NCI-H2227 (cell line): ENCODE results near the gene RAPGEF1.

Experiments
- DNase-seq: peaks from one replicate; lab custom pipeline; 2025; ENCODE audit not compliant: unreplicated experiment; lab: John Stamatoyannopoulos, UW

The RAPGEF1 gene

DNA sequence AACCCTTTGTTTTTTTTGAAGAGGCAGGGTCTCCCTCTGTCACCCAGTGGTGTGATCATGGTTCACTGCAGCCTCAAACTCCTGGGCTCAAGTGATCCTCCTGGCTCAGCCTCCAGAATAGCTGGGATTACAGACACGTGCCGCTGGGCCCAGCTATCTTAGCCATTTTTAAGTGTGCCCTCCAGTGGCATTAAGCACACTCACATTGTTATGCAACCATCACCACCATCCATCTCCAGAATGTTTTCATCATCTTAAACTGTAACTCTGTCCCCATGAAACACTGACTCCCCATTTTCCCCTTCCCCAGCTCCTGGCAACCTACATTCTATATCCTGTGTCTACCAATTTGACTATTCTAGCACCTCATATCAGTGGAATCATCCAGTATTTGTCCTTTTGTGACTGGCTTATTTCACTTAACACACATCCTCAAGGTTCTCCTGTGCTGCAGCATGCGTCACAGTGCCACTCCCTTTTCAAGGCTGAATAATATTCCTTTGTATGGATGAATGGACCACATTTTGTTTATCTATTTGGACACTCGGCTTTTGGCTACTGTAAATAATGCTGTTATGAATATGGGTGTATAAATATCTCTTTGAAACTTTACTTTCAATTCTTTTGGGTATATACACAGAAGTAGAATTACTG lies 12.5 kb upstream of the RAPGEF1 start:
- no peak for DNase-seq

- no peak for DNase-seq
These were observed 8.6 kb upstream of the RAPGEF1 start for GRCh38 chr9:131748411-131748955.

DNA sequence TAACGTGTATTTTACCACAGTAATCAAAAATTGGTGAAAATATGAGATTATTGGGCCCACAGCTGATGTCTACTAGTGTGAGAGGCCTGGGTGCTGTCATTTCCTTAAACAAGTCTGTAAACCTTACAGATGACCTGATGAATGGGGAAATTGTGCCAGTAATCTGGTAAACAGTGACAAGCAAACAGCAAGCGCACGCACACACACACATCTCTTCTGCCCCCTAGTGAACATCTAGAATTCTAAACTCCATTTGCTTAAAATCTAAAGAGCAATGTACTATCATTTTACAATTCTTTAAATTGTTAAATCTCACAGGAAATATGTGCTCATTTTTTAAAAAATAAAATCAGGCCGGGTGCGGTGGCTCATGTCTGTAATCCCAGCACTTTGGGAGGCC lies 7.5 kb upstream of the RAPGEF1 start:
- peak; percentile 9 for DNase-seq

DNA sequence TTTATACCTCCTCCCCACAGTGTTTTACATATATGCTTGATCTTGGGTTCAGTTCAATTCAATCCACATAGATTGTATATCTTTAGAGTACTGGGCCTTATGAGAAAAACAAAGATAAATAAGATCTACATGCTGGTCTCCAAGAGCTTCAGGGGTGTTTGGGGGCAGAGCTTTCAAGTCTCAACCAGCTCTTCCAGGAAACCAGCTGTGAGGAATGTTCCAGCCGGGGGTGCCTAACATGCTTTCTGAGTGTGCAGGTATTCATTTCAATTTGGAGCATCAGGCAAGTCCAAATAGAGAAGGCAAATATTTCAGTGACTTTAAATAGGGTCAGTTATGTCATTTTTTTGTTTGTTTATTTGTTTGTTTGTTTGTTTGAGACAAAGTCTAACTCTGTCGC lies 5.7 kb upstream of the RAPGEF1 start:
- DNase-seq = no peak

DNA sequence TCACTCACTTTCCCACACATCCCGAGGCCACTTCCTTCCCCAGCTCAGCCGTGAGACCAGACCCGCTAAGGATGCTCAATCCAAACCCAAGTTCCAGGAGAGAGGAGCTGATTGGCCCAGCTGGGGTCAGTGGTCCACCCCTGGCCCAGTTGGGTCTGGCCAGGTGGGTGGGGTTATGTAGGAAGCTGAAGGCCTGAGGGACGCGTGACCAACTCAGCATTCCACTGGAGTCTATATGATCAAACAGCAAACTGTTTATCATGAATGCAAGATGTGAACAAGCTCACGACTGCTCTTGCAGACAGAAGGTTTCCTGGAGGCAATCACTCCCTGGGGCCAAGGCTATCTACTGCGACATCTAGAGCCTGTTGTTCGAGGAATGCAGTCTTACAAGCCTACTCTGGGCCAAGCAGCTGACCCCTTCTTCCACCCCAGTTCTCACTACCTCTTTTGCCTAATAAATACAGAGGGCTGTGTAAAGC lies 4.9 kb upstream of the RAPGEF1 start:
- no peak for DNase-seq

DNA sequence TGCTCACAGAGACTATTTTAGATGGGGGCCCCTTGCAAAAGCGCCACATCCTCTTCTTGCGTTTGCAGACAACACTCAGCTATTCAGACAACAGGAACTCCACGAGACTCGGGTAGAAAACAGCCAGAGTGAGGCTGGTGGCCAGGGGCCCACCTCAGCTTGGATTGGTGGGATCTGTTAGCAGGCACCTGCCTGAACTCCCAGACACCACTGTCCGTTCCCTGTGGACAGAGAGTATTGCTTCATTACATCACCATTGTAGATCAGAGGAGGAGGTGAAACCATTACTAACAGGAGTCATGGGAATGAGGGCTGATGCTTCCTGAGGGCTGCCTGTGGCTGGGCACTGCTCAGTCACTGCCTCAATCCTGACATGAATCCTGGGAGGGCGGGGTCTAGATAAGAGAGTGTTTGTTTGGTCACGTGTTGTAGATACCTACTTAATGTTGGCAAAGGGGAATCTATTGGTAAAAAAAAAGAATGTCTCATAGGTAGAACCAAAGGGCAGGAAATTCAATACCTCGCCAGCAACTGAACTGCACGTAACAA lies 4.4 kb upstream of the RAPGEF1 start:
- no peak for DNase-seq

- no peak for DNase-seq
These were observed 3.6 kb upstream of the RAPGEF1 start for GRCh38 chr9:131743501-131743900.

- DNase-seq = no peak
These were observed 3.2 kb upstream of the RAPGEF1 start for GRCh38 chr9:131743096-131743495.

- no peak for DNase-seq
These were observed 1.0 kb upstream of the RAPGEF1 start for GRCh38 chr9:131740898-131741297.

GRCh38 chr9:131739133-131739958 lies 530 bp downstream of the RAPGEF1 start:
- peak; percentile 40 for DNase-seq

DNA sequence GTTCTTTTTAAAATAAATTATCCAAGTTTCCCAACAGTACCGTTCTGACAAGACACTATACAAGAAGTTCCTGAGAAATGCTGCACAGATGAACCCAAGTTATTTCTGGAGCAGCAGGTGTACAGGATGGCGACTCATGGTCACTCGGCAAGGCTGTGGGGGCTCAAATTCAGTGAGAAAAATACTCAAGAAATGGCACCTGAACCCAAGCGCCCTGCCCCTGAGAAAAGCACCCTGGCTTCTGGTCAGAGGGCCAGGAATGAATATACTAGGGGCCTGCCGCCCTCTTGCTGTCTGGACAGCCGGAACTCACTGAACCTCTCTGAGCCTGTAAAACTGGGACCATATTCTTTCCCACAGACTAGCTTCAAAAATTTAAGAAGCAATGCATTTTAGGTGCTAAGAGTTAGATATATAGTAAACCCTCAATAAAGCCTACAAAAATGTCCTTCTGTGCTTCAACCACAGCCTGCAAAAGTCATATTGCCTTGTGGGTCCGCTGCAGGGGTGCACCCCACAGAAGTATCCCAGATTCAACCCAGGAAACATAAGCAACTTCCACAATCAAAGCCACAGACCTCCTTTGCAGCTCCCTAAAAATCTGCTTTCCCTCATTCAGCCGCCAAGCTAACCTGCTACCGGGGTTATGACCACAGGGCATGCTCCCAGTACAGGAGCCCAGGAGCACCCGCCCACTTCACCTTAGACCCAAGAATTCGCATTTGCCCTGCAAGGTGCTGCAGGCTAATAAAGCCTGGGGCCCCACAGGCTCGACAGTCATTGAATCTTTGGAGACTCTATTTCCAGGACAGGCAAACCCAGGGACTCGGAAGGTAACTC lies 1.4 kb downstream of the RAPGEF1 start:
- no peak for DNase-seq

- DNase-seq = no peak
These were observed 2.5 kb downstream of the RAPGEF1 start for GRCh38 chr9:131737426-131737825.

GRCh38 chr9:131736431-131736830 lies 3.4 kb downstream of the RAPGEF1 start:
- no peak for DNase-seq

- DNase-seq = no peak
These were observed 4.4 kb downstream of the RAPGEF1 start for GRCh38 chr9:131735238-131736128.

DNA sequence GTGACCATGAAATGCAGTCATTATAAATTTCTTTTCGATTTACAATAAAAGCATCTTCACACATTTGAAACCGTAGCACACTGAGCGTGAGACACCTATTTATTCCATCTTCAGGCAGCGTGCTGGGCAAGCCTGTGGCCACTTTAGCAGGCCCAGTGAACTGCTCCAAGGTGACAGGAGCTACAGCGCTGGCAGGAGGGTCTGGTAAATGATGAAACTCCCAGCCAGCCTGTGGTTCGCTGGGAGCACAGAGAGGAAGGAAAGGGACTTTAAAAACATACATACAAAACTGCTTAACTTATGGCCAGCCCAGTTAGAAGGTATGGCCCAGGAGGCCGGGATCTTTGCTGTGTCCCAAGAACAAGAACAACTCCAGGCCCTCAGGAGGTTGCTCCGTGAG lies 5.1 kb downstream of the RAPGEF1 start:
- no peak for DNase-seq

GRCh38 chr9:131734165-131734610 lies 5.7 kb downstream of the RAPGEF1 start:
- DNase-seq = no peak

GRCh38 chr9:131733541-131734061 lies 6.3 kb downstream of the RAPGEF1 start:
- DNase-seq = no peak

DNA sequence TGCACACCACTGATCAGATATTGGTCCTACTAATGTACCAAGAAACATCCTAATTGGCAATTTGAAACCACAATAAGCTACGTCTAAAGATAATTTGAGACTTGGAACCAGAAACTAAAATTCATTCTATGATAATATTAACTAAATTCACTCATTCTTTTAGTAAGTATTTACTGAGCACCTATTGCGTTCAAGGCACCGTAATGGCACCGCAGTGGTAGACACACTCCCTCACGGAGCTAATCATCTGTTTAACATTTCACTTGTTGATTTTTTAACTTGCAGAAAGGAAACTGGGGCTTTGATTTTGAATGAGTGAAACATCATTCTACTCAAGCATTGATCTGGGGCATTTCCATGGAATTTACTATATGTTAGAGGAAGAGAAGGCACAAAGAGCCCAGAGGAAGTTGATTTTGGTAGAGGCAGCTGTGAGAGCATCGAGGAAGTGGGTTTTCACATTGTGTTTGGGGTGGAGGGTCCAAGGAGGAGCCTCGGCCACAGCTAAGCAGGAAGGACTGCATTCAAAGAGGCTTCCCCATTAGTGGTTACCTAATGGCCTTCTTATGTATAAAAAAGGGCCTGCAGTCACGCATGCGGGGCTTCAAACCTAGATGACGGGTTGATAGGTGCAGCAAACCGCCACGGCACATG lies 7.1 kb downstream of the RAPGEF1 start:
- no peak for DNase-seq

DNA sequence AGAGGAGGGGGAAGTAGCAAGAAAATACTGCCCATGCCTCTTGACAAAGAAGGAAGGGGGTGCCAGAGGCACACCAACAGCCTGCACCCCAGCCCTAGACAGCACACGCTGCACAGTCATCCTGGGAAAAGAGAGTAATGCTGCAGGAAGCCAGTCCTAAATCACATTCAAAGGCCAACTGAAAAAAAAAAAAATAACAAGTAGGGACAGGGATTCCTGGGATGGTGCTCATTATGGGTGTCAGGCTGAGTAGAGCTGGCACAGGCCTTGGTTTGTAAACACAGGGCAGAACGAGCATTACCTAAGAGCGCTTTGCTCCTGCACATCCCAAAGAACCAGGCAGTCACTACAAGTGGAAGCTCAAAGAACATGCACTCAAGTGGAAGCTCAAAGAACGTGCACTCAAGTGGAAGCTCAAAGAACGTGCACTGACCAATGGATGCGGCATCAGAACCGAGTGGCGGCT lies 7.8 kb downstream of the RAPGEF1 start:
- DNase-seq = no peak
